Caco-2 (cell line): Measurements from ENCODE around the gene COL5A1. TPM values are rescaled to one million over a fixed set of nuclear protein-coding genes. Genes with fewer than 3 reads are reported as not detected.

Experiments
- BruUV-seq: library from RNA; stranded (reverse); fragments of 400-500 nt; replicated peaks from 2 replicates; lab custom pipeline; 2021; lab: Mats Ljungman, UMichigan
- CTCF ChIA-PET: fragments of 300-600 bp; sonication (Branson Sonifier 250); formaldehyde crosslinking; loops from one replicate; lab custom pipeline; 2022; ENCODE audit warnings: antibody characterized with exemption; lab: Charles Lee
- POLR2A ChIA-PET: fragments of 300-600 bp; sonication (Branson Sonifier 250); formaldehyde crosslinking; loops from one replicate; lab custom pipeline; 2022; ENCODE audit warnings: antibody characterized with exemption; lab: Charles Lee
- DNase-seq, 2 experiments: peaks; one replicate each; pipeline versions ENCODE4 v3.0.0 to v3.0.0-alpha.2; 2020 to 2022
- H3K27me3 ChIP-seq: replicated peaks from 2 replicates; pipeline ENCODE4 v1.6.0; 2011; ENCODE audit warnings: low read length; ENCODE audit not compliant: control insufficient read depth, insufficient read depth
- H3K36me3 ChIP-seq: 2 replicates; pipeline ENCODE4 v1.5.1; 2011; ENCODE audit warnings: low read length; ENCODE audit not compliant: control insufficient read depth, insufficient read depth
- H3K4me1 ChIP-seq: fragments of 250-450 bp; sonication (Bioruptor Pico); 2 replicates; pipeline ENCODE4 v1.5.1; 2020; ENCODE audit warnings: mild to moderate bottlenecking
- H3K4me3 ChIP-seq: 2 replicates; pipeline ENCODE4 v1.5.1; 2011; ENCODE audit warnings: low read depth, mild to moderate bottlenecking, control low read depth, low read length
- H3K9me3 ChIP-seq: fragments of 250-450 bp; sonication (Bioruptor Pico); 2 replicates; pipeline ENCODE4 v1.5.1; 2020; ENCODE audit warnings: mild to moderate bottlenecking, moderate library complexity
- H3K27ac Mint-ChIP-seq: one replicate; pipeline ENCODE4 v1.8.0; 2022; ENCODE audit warnings: mixed read lengths; ENCODE audit not compliant: unreplicated experiment
- H3K27me3 Mint-ChIP-seq: one replicate; pipeline ENCODE4 v1.8.0; 2022; ENCODE audit warnings: mixed read lengths; ENCODE audit not compliant: insufficient read depth, unreplicated experiment
- H3K36me3 Mint-ChIP-seq: one replicate; pipeline ENCODE4 v1.8.0; 2022; ENCODE audit warnings: mild to moderate bottlenecking, mixed read lengths; ENCODE audit not compliant: insufficient read depth, unreplicated experiment
- H3K4me1 Mint-ChIP-seq: one replicate; pipeline ENCODE4 v1.8.0; 2022; ENCODE audit warnings: low read depth, mixed read lengths; ENCODE audit not compliant: unreplicated experiment
- H3K4me3 Mint-ChIP-seq: one replicate; pipeline ENCODE4 v1.8.0; 2022; ENCODE audit warnings: mild to moderate bottlenecking, moderate library complexity, mixed read lengths; ENCODE audit not compliant: unreplicated experiment
- H3K9me3 Mint-ChIP-seq: one replicate; pipeline ENCODE4 v1.8.0; 2022; ENCODE audit warnings: mixed read lengths; ENCODE audit not compliant: unreplicated experiment
- CTCF ChIP-seq, 2 experiments: fragments of 200-600 bp in 1 of 2; IDR thresholded peaks; 1 replicate in 1 of 2; 2 replicates in 1 of 2; pipeline versions ENCODE4 v1.5.1 to v1.8.0; 2011 to 2022; ENCODE audit warnings: antibody characterized with exemption in 1 of 2, control low read depth in 1 of 2, inconsistent platforms in 1 of 2, low read depth in 1 of 2, low read length in 1 of 2, mild to moderate bottlenecking in 1 of 2, moderate library complexity in 1 of 2; ENCODE audit not compliant: insufficient read depth in 1 of 2, severe bottlenecking in 1 of 2, unreplicated experiment in 1 of 2
- intact Hi-C: fragments of 100-400 bp; cut with micrococcal nuclease; formaldehyde crosslinking; loops from one replicate; pipeline ENCODE4 v1.10.0; 2022; ENCODE audit not compliant: unreplicated experiment
- total RNA-seq: library from RNA; stranded (reverse); gene quantifications from 2 replicates; pipeline ENCODE4 v1.2.3, GENCODE V29; 2022

Gene COL5A1
- total RNA-seq, 1 experiment from 2014 or later: 4.8 TPM

DNA sequence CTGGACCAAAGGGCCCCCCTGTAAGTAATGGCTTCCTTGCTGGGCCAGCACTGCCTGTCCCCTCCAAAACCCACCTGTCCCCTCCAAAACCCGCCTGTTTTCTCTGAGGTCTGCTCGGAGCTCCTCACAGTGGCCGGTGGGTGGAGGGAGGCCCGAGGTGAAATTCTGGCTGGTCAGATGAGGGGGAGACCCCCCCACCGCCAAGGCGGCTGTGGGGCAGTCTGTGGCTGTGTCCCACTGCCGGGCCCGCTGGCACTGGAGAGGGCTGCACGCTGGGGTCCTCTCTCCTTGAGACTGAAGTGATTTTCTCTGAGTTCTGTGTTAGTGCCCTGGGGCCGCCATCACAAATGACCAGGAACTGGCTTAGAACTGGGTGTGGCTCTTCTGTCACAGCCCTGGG is 155.3 kb downstream of the COL5A1 start:
- DNase-seq: no peak
- no peaks in the 10 kb centered on the region for H3K27me3 ChIP-seq
- TF ChIP-seq CTCF (IDR thresholded peaks at IDR 0.05; ENCODE audit: insufficient read depth in 1 of 2, low read depth in 1 of 2, low read length in 1 of 2, severe bottlenecking in 1 of 2, unreplicated experiment in 1 of 2): no peak
- H3K4me1 Mint-ChIP-seq: no peaks in the 10 kb centered on the region
- no peak overlapping the region for H3K4me3 Mint-ChIP-seq
- no peaks in the 10 kb centered on the region for H3K36me3 Mint-ChIP-seq
- H3K9me3 ChIP-seq: no peaks in the 10 kb centered on the region
- CTCF ChIA-PET: no interaction called here
- H3K9me3 Mint-ChIP-seq: no peaks in the 10 kb centered on the region
- no TSS peak for BruUV-seq
- H3K27ac Mint-ChIP-seq: no peak overlapping the region
- no peaks in the 10 kb centered on the region for H3K4me1 ChIP-seq
- intact Hi-C loops: no loop called here
- no peaks in the 10 kb centered on the region for H3K27me3 Mint-ChIP-seq
- no peaks in the 10 kb centered on the region for H3K36me3 ChIP-seq
- POLR2A ChIA-PET: no interaction called here
- no peak overlapping the region for H3K4me3 ChIP-seq

GRCh38 chr9:134800791-134801339 is 159.3 kb downstream of the COL5A1 start:
- H3K4me1 ChIP-seq: no peaks in the 10 kb centered on the region
- ChIA-PET POLR2A (no interaction called here), CTCF (interaction anchor here (0.7 kb wide), 2 partner anchors 94 to 112 kb away, joined by 3 read pairs; no protein-coding TSS in a partner anchor)
- H3K4me3 Mint-ChIP-seq: no peak overlapping the region
- no peak overlapping the region for H3K27ac Mint-ChIP-seq
- no peaks in the 10 kb centered on the region for H3K36me3 ChIP-seq
- no TSS peak for BruUV-seq
- H3K36me3 Mint-ChIP-seq: peaks cover 5% of the 10 kb centered on the region
- no peaks in the 10 kb centered on the region for H3K9me3 Mint-ChIP-seq
- H3K4me3 ChIP-seq: no peak overlapping the region
- H3K27me3 ChIP-seq: no peaks in the 10 kb centered on the region
- no peaks in the 10 kb centered on the region for H3K4me1 Mint-ChIP-seq
- no peaks in the 10 kb centered on the region for H3K9me3 ChIP-seq
- TF ChIP-seq CTCF (IDR thresholded peaks at IDR 0.05; ENCODE audit: insufficient read depth in 1 of 2, low read depth in 1 of 2, low read length in 1 of 2, severe bottlenecking in 1 of 2, unreplicated experiment in 1 of 2): no peak
- no peak for DNase-seq
- intact Hi-C loops: no loop called here
- no peaks in the 10 kb centered on the region for H3K27me3 Mint-ChIP-seq

- no peak overlapping the region for H3K4me3 Mint-ChIP-seq
- no peak for DNase-seq
- peaks cover 5% of the 10 kb centered on the region for H3K36me3 Mint-ChIP-seq
- ChIA-PET CTCF (no interaction called here), POLR2A (no interaction called here)
- H3K9me3 ChIP-seq: no peaks in the 10 kb centered on the region
- H3K27ac Mint-ChIP-seq: no peak overlapping the region
- no peaks in the 10 kb centered on the region for H3K9me3 Mint-ChIP-seq
- H3K4me1 Mint-ChIP-seq: no peaks in the 10 kb centered on the region
- no peaks in the 10 kb centered on the region for H3K27me3 ChIP-seq
- H3K4me1 ChIP-seq: no peaks in the 10 kb centered on the region
- no peak overlapping the region for H3K4me3 ChIP-seq
- TF ChIP-seq CTCF (IDR thresholded peaks at IDR 0.05; ENCODE audit: insufficient read depth in 1 of 2, low read depth in 1 of 2, low read length in 1 of 2, severe bottlenecking in 1 of 2, unreplicated experiment in 1 of 2): no peak
- H3K36me3 ChIP-seq: no peaks in the 10 kb centered on the region
- intact Hi-C loops: no loop called here
- no TSS peak for BruUV-seq
- H3K27me3 Mint-ChIP-seq: no peaks in the 10 kb centered on the region
These were observed 160.7 kb downstream of the COL5A1 start for GRCh38 chr9:134802216-134802795.
